ENCODE results near the gene NME5. TPM values are rescaled to one million over a fixed set of nuclear protein-coding genes. Genes with fewer than 3 reads are reported as not detected.
A peak's percentile ranks its signal among the peaks of the same experiment; 100 is the strongest.
"Not testable (repeated sequence)": the region's sequence is repeated elsewhere in the genome, so short reads cannot be mapped to it uniquely, and the experiment has no call there.

Gene NME5
- total RNA-seq, 1 experiment from 2014 or later: 2.6 TPM

GRCh38 chr5:138078006-138078643 lies 61.1 kb downstream of the NME5 start:
- DNase-seq (ENCODE audit: low spot score): no peak

- peak; percentile 81 for DNase-seq (ENCODE audit: low spot score)
Observed at GRCh38 chr5:138077064-138077696, 62.0 kb downstream of the NME5 start.

- not testable (repeated sequence) for DNase-seq (ENCODE audit: low spot score)
Observed at GRCh38 chr5:138070026-138070425, 69.2 kb downstream of the NME5 start.

- DNase-seq (ENCODE audit: low spot score): peak; percentile 77
Observed at GRCh38 chr5:138068742-138069600, 70.3 kb downstream of the NME5 start.

GRCh38 chr5:138067945-138068344 lies 71.3 kb downstream of the NME5 start:
- no peak for DNase-seq (ENCODE audit: low spot score)

Other genes starting within 250 kb of the NME5 start
- gene PKD2L2, start 250.0 kb downstream of the NME5 start, total RNA-seq (2014; rRNA removed; shearing (Covaris generic)): not detected in 2 replicates
- 13.9 and 21.5 TPM in 2 replicates for gene FAM13B, start 106.3 kb downstream of the NME5 start, total RNA-seq (2014; rRNA removed; shearing (Covaris generic))
- not detected in 2 replicates for gene WNT8A, start 55.4 kb downstream of the NME5 start, total RNA-seq (2014; rRNA removed; shearing (Covaris generic))
- gene BRD8, start 39.2 kb upstream of the NME5 start, total RNA-seq (2014; rRNA removed; shearing (Covaris generic)): 63.6 and 91.5 TPM in 2 replicates
- gene KIF20A, start 39.7 kb upstream of the NME5 start, total RNA-seq (2014; rRNA removed; shearing (Covaris generic)): 105 and 109 TPM in 2 replicates
- gene CDC23, start 73.9 kb upstream of the NME5 start, total RNA-seq (2014; rRNA removed; shearing (Covaris generic)): 69.5 and 72.6 TPM in 2 replicates
- gene GFRA3, start 135.2 kb upstream of the NME5 start, total RNA-seq (2014; rRNA removed; shearing (Covaris generic)): not detected in 2 replicates
- gene CDC25C, start 192.4 kb upstream of the NME5 start, total RNA-seq (2014; rRNA removed; shearing (Covaris generic)): 24.8 and 25.4 TPM in 2 replicates
- gene FAM53C, start 198.8 kb upstream of the NME5 start, total RNA-seq (2014; rRNA removed; shearing (Covaris generic)): 25.4 and 30.7 TPM in 2 replicates
- 45.5 and 50.5 TPM in 2 replicates for gene KDM3B, start 213.3 kb upstream of the NME5 start, total RNA-seq (2014; rRNA removed; shearing (Covaris generic))